ENCODE data around the gene SGMS2.

Gene SGMS2

DNA sequence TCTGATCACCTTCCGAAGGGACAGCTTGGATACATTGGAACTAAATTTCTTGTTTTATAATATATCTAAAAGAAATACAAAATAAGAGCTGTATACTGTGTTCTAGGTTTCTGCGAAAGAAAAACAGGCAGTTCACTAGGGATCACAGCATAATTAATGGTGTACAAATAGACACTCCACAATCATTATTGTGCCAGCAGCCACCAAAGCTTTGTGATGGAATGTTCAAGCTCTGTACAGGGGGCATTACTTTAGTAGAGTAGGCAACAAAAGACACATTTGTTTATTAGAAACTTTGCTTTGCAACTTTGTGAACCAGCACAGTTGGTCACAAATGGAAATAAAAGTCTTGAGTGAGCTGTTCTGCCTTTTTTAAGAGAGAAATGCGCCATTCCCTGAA lies 49.3 kb downstream of the SGMS2 start:
- CTCF ChIA-PET, result interaction anchor here (0.6 kb wide), 1 partner anchor 167 kb away, joined by 3 read pairs; no protein-coding TSS in a partner anchor
- POLR2A ChIA-PET, result interaction anchor here (1.4 kb wide), 1 partner anchor 50 kb away, joined by 3 read pairs; no protein-coding TSS in a partner anchor
- TF ChIP-seq SUZ12 (IDR thresholded peaks at IDR 0.05) (no peak), HDGF (IDR thresholded peaks at IDR 0.05; ENCODE audit: borderline replicate concordance) (no peak), BHLHE40 (IDR thresholded peaks at IDR 0.05; ENCODE audit: borderline replicate concordance) (no peak), LEF1 (IDR thresholded peaks at IDR 0.05; ENCODE audit: borderline replicate concordance) (no peak), ARNT (IDR thresholded peaks at IDR 0.05) (no peak), FOXM1 (IDR thresholded peaks at IDR 0.05; ENCODE audit: borderline replicate concordance) (no peak), ZNF384 (IDR thresholded peaks at IDR 0.05) (no peak), FOXA1 (IDR thresholded peaks at IDR 0.05) (no peak), ELF4 (IDR thresholded peaks at IDR 0.05) (no peak), L3MBTL2 (conservative IDR thresholded peaks at IDR 0.05) (no peak), CTBP1 (IDR thresholded peaks at IDR 0.05; ENCODE audit: borderline replicate concordance) (no peak), TARDBP (IDR thresholded peaks at IDR 0.05) (no peak), NFRKB (IDR thresholded peaks at IDR 0.05) (no peak), FOXK2 (IDR thresholded peaks at IDR 0.05) (no peak), SP1 (IDR thresholded peaks at IDR 0.05) (no peak)
- TF ChIP-seq, protein P1, sequence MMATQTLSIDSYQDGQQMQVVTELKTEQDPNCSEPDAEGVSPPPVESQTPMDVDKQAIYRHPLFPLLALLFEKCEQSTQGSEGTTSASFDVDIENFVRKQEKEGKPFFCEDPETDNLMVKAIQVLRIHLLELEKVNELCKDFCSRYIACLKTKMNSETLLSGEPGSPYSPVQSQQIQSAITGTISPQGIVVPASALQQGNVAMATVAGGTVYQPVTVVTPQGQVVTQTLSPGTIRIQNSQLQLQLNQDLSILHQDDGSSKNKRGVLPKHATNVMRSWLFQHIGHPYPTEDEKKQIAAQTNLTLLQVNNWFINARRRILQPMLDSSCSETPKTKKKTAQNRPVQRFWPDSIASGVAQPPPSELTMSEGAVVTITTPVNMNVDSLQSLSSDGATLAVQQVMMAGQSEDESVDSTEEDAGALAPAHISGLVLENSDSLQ (IDR thresholded peaks at IDR 0.05), result no peak
- DNase-seq (ENCODE audit: extremely low spot score), result no peak

DNA sequence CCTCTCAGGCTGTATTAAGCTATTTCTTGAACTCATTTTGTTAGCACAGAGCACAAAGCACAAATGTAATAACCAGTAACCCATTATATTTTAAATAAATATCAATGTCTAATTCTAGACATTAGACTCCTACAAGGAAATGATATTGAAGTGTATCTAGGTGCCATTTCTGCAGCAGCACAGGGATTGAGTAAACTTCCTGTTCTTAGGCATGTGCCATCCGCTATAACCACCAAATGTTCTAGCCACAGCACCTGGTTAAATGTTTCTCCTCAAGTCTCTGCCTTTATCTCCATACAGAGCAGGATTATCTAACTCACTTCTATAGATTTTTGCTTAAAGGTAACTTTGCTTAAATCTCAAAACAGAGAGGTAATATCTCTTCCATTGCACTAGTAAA lies 51.4 kb downstream of the SGMS2 start:
- POLR2A ChIA-PET, result no interaction called here

DNA sequence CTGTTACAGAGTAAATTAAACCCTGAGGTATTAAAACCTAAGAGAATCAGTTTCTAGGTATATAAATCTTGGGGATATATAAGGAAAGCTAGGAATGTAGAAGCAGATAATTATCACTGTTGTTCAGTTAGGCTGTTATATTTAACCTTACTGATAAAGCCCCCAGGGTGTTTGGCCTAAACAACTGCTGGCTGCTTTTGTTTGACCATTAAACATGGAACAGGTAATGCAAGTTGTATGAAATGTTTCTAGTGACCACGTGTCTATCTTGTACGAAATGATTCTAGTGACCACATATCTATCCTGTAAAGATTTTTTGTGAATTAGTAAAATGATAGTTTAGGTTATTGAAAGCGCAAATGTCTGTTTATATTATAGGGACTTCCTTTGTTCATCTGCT lies 52.6 kb downstream of the SGMS2 start:
- CTCF ChIA-PET, result no interaction called here
- DNase-seq (ENCODE audit: extremely low spot score), result no peak
- POLR2A ChIA-PET, result no interaction called here

More for the DNA sequence above, 51.4 kb downstream of the SGMS2 start:
- DNase-seq (ENCODE audit: extremely low spot score), result no peak
- no peak for TF ChIP-seq ELF4 (IDR thresholded peaks at IDR 0.05)
- TF ChIP-seq HDGF (IDR thresholded peaks at IDR 0.05; ENCODE audit: borderline replicate concordance), result no peak
- no peak for TF ChIP-seq ZNF384 (IDR thresholded peaks at IDR 0.05)
- TF ChIP-seq NFRKB (IDR thresholded peaks at IDR 0.05), result no peak
- no peak for TF ChIP-seq FOXM1 (IDR thresholded peaks at IDR 0.05; ENCODE audit: borderline replicate concordance)
- no peak for TF ChIP-seq BHLHE40 (IDR thresholded peaks at IDR 0.05; ENCODE audit: borderline replicate concordance)
- no peak for TF ChIP-seq TARDBP (IDR thresholded peaks at IDR 0.05)
- no peak for TF ChIP-seq SUZ12 (IDR thresholded peaks at IDR 0.05)
- TF ChIP-seq, protein P1 (IDR thresholded peaks at IDR 0.05), result no peak
- no peak for TF ChIP-seq FOXA1 (IDR thresholded peaks at IDR 0.05)
- CTCF ChIA-PET, result no interaction called here

DNA sequence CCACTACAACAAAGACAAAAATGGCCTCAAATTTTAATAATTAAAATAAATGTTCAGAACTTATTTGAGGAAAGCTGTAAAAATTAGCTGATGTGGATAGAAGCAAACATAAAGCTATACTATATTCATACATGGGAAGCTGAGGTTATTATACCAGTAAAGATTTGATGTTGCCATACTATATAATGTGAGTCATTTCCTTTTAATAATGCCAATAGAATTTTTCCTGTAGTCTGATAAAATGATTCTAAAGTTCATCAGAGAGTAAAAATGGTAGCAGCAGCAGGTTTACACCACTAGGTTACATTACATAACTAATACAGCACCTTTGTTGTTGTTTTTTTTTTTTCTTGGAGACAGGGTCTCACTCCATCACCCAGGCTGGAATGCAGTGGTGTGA lies 61.1 kb downstream of the SGMS2 start:
- no peak for DNase-seq (ENCODE audit: extremely low spot score)
- no peak for TF ChIP-seq LEF1 (IDR thresholded peaks at IDR 0.05; ENCODE audit: borderline replicate concordance)
- POLR2A ChIA-PET, result no interaction called here
- CTCF ChIA-PET, result interaction anchor here (0.6 kb wide), 1 partner anchor 880 kb away, joined by 3 read pairs; no protein-coding TSS in a partner anchor

More for the DNA sequence above, 52.6 kb downstream of the SGMS2 start:
- TF ChIP-seq TARDBP (IDR thresholded peaks at IDR 0.05), result no peak
- TF ChIP-seq L3MBTL2 (conservative IDR thresholded peaks at IDR 0.05), result no peak
- TF ChIP-seq SP1 (IDR thresholded peaks at IDR 0.05), result no peak
- TF ChIP-seq, protein P1 (IDR thresholded peaks at IDR 0.05), result no peak
- no peak for TF ChIP-seq FOXA1 (IDR thresholded peaks at IDR 0.05)
- no peak for TF ChIP-seq SUZ12 (IDR thresholded peaks at IDR 0.05)
- no peak for TF ChIP-seq FOXK2 (IDR thresholded peaks at IDR 0.05)
- TF ChIP-seq FOXM1 (IDR thresholded peaks at IDR 0.05; ENCODE audit: borderline replicate concordance), result no peak
- TF ChIP-seq NFRKB (IDR thresholded peaks at IDR 0.05), result no peak
- no peak for TF ChIP-seq CTBP1 (IDR thresholded peaks at IDR 0.05; ENCODE audit: borderline replicate concordance)

DNA sequence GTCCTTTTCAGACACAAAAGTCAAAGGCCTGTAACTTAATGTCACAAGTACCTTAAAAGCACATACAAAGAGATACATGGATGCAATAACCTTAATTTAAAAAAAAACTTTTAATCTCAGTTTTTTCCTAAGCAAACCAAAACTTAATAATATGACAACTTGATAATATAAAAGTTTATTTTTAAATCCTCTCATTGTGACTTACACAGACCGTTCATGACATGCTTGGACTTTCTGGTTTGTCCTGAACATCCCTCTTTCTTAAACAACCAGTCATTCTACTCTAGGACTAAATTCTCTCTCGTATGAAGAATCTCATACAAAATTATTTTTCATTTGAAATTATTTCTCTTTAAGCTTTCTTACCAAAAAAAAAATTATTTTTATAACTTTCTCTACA lies 63.5 kb downstream of the SGMS2 start:
- no peak for DNase-seq (ENCODE audit: extremely low spot score)
- POLR2A ChIA-PET, result no interaction called here
- CTCF ChIA-PET, result no interaction called here
- TF ChIP-seq FOXK2 (IDR thresholded peaks at IDR 0.05) (no peak), L3MBTL2 (conservative IDR thresholded peaks at IDR 0.05) (no peak), NFRKB (IDR thresholded peaks at IDR 0.05) (no peak), FOXA1 (IDR thresholded peaks at IDR 0.05) (no peak), ARNT (IDR thresholded peaks at IDR 0.05) (no peak), HDGF (IDR thresholded peaks at IDR 0.05; ENCODE audit: borderline replicate concordance) (no peak), FOXM1 (IDR thresholded peaks at IDR 0.05; ENCODE audit: borderline replicate concordance) (no peak), CTBP1 (IDR thresholded peaks at IDR 0.05; ENCODE audit: borderline replicate concordance) (no peak)
- TF ChIP-seq, protein P1 (IDR thresholded peaks at IDR 0.05), result no peak

DNA sequence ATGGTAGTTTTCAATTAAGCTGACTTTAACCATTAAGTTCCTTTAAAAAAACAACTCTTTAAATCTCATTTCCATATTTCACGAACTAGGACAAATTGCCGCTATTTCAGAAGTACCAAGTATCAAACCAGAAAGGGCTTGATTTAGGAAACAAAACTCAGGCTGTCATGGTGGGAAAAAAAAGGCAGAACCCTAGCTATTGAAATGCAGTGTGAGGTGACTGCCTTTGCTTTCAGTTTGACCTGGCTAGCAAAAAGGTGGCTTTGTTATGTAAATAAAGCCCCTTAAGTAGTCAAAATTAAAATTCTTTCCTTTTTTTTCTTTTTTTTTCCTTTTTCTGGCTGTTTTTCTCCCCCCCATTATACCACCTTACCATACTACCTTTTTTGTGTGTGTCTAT lies 66.0 kb downstream of the SGMS2 start:
- TF ChIP-seq TARDBP (IDR thresholded peaks at IDR 0.05) (no peak), ELF4 (IDR thresholded peaks at IDR 0.05) (no peak), FOXM1 (IDR thresholded peaks at IDR 0.05; ENCODE audit: borderline replicate concordance) (no peak), HDGF (IDR thresholded peaks at IDR 0.05; ENCODE audit: borderline replicate concordance) (no peak), NFRKB (IDR thresholded peaks at IDR 0.05) (no peak), SUZ12 (IDR thresholded peaks at IDR 0.05) (no peak)
- ChIA-PET CTCF (no interaction called here), POLR2A (no interaction called here)
- DNase-seq (ENCODE audit: extremely low spot score), result no peak

All from HEK293T (cell line).